HepG2 (cell line): ENCODE results near the gene BATF2. TPM values are rescaled to one million over a fixed set of nuclear protein-coding genes. Genes with fewer than 3 reads are reported as not detected.

Experiments
- ATAC-seq: fragments of 200-7000 bp; cut with Tn5 transposase; 3 replicates; pipeline ENCODE4 v1.9.1; 2020; ENCODE audit warnings: mild to moderate bottlenecking, moderate library complexity
- BruUV-seq: library from RNA; stranded (reverse); fragments of 400-500 nt; replicated peaks from 2 replicates; lab custom pipeline; 2021; lab: Mats Ljungman, UMichigan
- CTCF ChIA-PET: fragments of 300-600 bp; formaldehyde crosslinking; extraction: SDS; loops from one replicate; lab custom pipeline; 2021; ENCODE audit warnings: low total read pairs, inconsistent platforms, low intra/inter-chr PET ratio; lab: Yijun Ruan, JAX
- POLR2A ChIA-PET: fragments of 350-600 bp; sonication (Branson Sonifier 250); formaldehyde crosslinking; loops from one replicate; lab custom pipeline; 2020; ENCODE audit warnings: antibody characterized with exemption, inconsistent platforms; lab: Yijun Ruan, JAX
- DNase-seq: peaks from one replicate; pipeline ENCODE4 v3.0.0-alpha.2; 2015; ENCODE audit warnings: low spot score
- FAIRE-seq: peaks from 3 replicates; lab custom pipeline; 2011; peaks lifted over from hg19 to GRCh38; lab: Jason Lieb, UNC
- H2AFZ ChIP-seq: one replicate; pipeline ENCODE4 v1.6.1; 2011; ENCODE audit warnings: low read length, inconsistent platforms
- H3K27ac ChIP-seq: fragments of 300-600 bp; 3 replicates; pipeline ENCODE4 v1.8.0; 2011; ENCODE audit warnings: mixed run types, mild to moderate bottlenecking, mixed read lengths, low read length, inconsistent platforms; ENCODE audit not compliant: insufficient read depth; ENCODE audit errors: extremely low read length
- H3K27me3 ChIP-seq, 2 experiments: fragments of 200-600 bp in 1 of 2; 2 replicates in 1 of 2; 3 replicates in 1 of 2; pipeline versions ENCODE4 v1.6.0 to v1.8.0; 2011; ENCODE audit warnings: low read length in 2 of 2, mild to moderate bottlenecking in 2 of 2, moderate library complexity in 2 of 2, inconsistent platforms in 1 of 2; ENCODE audit not compliant: insufficient read depth in 2 of 2, control insufficient read depth in 1 of 2
- H3K36me3 ChIP-seq, 2 experiments: fragments of 200-600 bp in 1 of 2; replicated peaks in 1 of 2; 2 replicates in 1 of 2; 3 replicates in 1 of 2; pipeline versions ENCODE4 v1.5.1 to v1.8.0; 2011; ENCODE audit warnings: low read length in 2 of 2, inconsistent platforms in 1 of 2; ENCODE audit not compliant: insufficient read depth in 2 of 2, control insufficient read depth in 1 of 2
- H3K4me1 ChIP-seq: 2 replicates; pipeline ENCODE4 v1.5.1; 2012; ENCODE audit warnings: low read length, inconsistent platforms; ENCODE audit not compliant: insufficient read depth
- H3K4me2 ChIP-seq: 2 replicates; pipeline ENCODE4 v1.6.0; 2011; ENCODE audit warnings: low read depth, low read length, inconsistent platforms
- H3K4me3 ChIP-seq, 3 experiments: fragments of 200-600 bp in 1 of 3; sonication (generic), shearing (Covaris generic) in 1 of 3; replicated peaks in 1 of 3; 2 replicates each; pipeline ENCODE4 v1.5.1; 2011 to 2016; ENCODE audit warnings: low read length in 3 of 3, inconsistent platforms in 2 of 3, low read depth in 2 of 3, mild to moderate bottlenecking in 2 of 3, control low read depth in 1 of 3, mixed read lengths in 1 of 3; ENCODE audit not compliant: insufficient read depth in 1 of 3
- H3K79me2 ChIP-seq: one replicate; pipeline ENCODE4 v1.6.1; 2011; ENCODE audit warnings: low read length, inconsistent platforms; ENCODE audit not compliant: insufficient read depth
- H3K9ac ChIP-seq: 2 replicates; pipeline ENCODE4 v1.6.0; 2011; ENCODE audit warnings: mild to moderate bottlenecking, low read depth, low read length, inconsistent platforms; ENCODE audit not compliant: insufficient read depth
- H3K9me3 ChIP-seq: 2 replicates; pipeline ENCODE4 v1.5.1; 2012; ENCODE audit warnings: mild to moderate bottlenecking, low read length
- H4K20me1 ChIP-seq: 2 replicates; pipeline ENCODE4 v1.6.0; 2011; ENCODE audit warnings: inconsistent platforms, mild to moderate bottlenecking, low read length, moderate library complexity; ENCODE audit not compliant: insufficient read depth
- AHDC1 ChIP-seq: sonication (generic); formaldehyde crosslinking; IDR thresholded peaks from 2 replicates; pipeline ENCODE4 v1.5.1; 2020; ENCODE audit warnings: mild to moderate bottlenecking, missing genetic modification reagents, borderline replicate concordance
- EED ChIP-seq: sonication (generic); formaldehyde crosslinking; IDR thresholded peaks from 2 replicates; pipeline ENCODE4 v1.5.0; 2020; ENCODE audit warnings: mild to moderate bottlenecking, missing genetic modification reagents
- MYNN ChIP-seq: sonication (generic); formaldehyde crosslinking; IDR thresholded peaks from 2 replicates; pipeline ENCODE4 v1.4.0; 2020; ENCODE audit warnings: mild to moderate bottlenecking, low read depth, missing genetic modification reagents
- NCOR1 ChIP-seq: fragments of 200-600 bp; sonication (generic); IDR thresholded peaks from 2 replicates; pipeline ENCODE4 v1.7.0; 2017; ENCODE audit warnings: antibody characterized with exemption, low read length, borderline replicate concordance
- THYN1 ChIP-seq: sonication (generic); formaldehyde crosslinking; IDR thresholded peaks from 2 replicates; pipeline ENCODE4 v1.8.1; 2023; ENCODE audit warnings: low read depth, mild to moderate bottlenecking, moderate library complexity, missing genetic modification reagents, borderline replicate concordance
- ZNF263 ChIP-seq: sonication (generic); formaldehyde crosslinking; IDR thresholded peaks from 2 replicates; pipeline ENCODE4 v1.4.0; 2020; ENCODE audit warnings: missing genetic modification reagents
- WGBS: methylation state at CpG from one replicate; pipeline ENCODE4 v1.1.6; 2017; ENCODE audit warnings: low lambda C conversion rate; 5-methylcytosine and 5-hydroxymethylcytosine counted together
- in situ Hi-C: cut with HindIII; loops from 2 replicates; pipeline ENCODE4 v1.10.0; 2017; ENCODE audit warnings: low pct_unique_long_range_greater_than_20kb; ENCODE audit not compliant: extremely low pct_ligation_motif_present
- intact Hi-C: fragments of 100-400 bp; cut with micrococcal nuclease; formaldehyde crosslinking; loops from one replicate; pipeline ENCODE4 v1.10.0; 2022; ENCODE audit not compliant: unreplicated experiment
- polyA plus RNA-seq, 8 experiments: library from polyadenylated mRNA; depleted of rRNA in 3 of 8; stranded (reverse) in 7 of 8; unstranded in 1 of 8; fragments of >200 nt; fragmentation: Illumina TruSeq in 4 of 8; extraction: Trizol in 4 of 8; gene quantifications; 2 replicates each; pipeline versions ENCODE4 v1.2.1 to v1.2.3, GENCODE V29; 2011 to 2016; ENCODE audit warnings: low read depth in 4 of 8, missing spikeins in 1 of 8, mixed read lengths in 1 of 8; ENCODE audit not compliant: insufficient read depth in 1 of 8
- total RNA-seq, 5 experiments: library from RNA; depleted of rRNA; stranded (reverse); fragments of >200 nt; fragmentation: Illumina TruSeq; extraction: Trizol; gene quantifications; 2 replicates each; pipeline ENCODE4 v1.2.3, GENCODE V29; 2016; ENCODE audit warnings: low read depth in 1 of 5

The BATF2 gene
- total and polyA plus RNA-seq, 2 of the 13 experiments (the other 11 are each of a cell fraction or from before 2014, with no cell fraction given): 2.8 to 3.9 TPM

DNA sequence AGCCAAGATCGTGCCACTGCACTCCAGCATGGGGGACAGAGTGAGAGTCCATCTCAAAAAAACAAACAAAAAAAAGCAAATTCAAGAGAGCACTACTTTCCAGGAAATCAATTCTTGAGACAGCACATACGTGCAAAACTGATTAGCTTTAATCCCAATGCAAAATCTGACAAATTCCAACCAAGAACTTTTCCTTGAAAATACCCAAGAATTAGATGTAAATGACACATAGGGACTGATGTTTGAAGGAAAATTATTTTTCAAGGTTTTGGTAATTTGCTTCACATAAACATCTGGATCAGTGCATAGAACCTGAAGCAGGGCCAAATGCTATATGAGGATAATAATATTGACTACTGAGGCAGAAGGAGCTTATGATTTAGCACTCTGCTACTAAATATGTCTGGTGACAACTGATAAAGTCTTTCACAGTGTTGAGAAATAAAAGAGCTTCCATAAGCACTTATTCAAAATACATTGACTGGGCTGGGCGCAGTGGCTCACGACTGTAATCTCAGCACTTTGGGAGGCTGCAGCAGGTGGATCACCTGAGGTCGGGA is 33.6 kb downstream of the BATF2 start:
- ChIA-PET CTCF (no interaction called here), POLR2A (no interaction called here)
- Histone ChIP-seq H4K20me1 (no peaks in the 10 kb centered on the region), H3K9ac (no peak overlapping the region), H3K4me3 (no peak overlapping the region), H3K9me3 (no peaks in the 10 kb centered on the region), H3K4me1 (peaks cover 10% of the 10 kb centered on the region), H3K79me2 (no peaks in the 10 kb centered on the region), H2AFZ (no peak overlapping the region), H3K27ac (no peak overlapping the region), H3K36me3 (no peaks in the 10 kb centered on the region), H3K27me3 (peaks cover 0 to 3% of the 10 kb centered on the region in 2 experiments; a peak in 2 of 5 replicates), H3K4me2 (no peak overlapping the region)
- FAIRE-seq (no peak), ATAC-seq (no peak), DNase-seq (no peak)
- 50% methylated on average over 5 of the region's 5 CpGs for WGBS
- TF ChIP-seq MYNN (CRISPR knock-in tag): no peak
- no peak for TF ChIP-seq THYN1 (CRISPR knock-in tag)
- no peak for TF ChIP-seq ZNF263 (CRISPR knock-in tag)
- TF ChIP-seq EED (CRISPR knock-in tag): no peak
- no peak for TF ChIP-seq AHDC1 (CRISPR knock-in tag)
- no peak for TF ChIP-seq NCOR1
- intact Hi-C loops (no loop called here), in situ Hi-C loops (no loop called here)
- no TSS peak for BruUV-seq
